ENCODE measurements around the gene STIM2.
A peak's percentile ranks its signal among the peaks of the same experiment; 100 is the strongest.
"Not testable (repeated sequence)": the region's sequence is repeated elsewhere in the genome, so short reads cannot be mapped to it uniquely, and the experiment has no call there.

STIM2 gene

DNA sequence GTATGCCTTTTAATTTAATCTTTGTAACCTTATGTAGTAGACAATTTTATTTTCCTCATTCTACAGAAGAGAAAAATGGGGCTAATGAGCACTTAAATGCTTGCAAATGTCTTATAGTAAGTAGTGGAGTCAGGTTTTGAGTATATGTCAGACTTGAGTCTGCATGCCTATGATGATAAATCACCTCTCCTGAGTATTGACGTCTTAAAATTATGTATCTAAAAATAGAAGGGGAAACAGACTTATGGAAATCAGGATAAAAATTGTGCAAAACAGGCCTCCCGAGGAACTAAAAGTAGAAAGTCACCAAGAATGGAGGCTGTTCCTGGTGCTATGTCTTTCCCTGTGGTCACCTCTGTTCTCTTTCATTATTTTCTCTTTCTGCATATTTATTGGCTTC is 92.7 kb downstream of the STIM2 start:
- no peak for DNase-seq (ENCODE audit: low read depth, low spot score)

DNA sequence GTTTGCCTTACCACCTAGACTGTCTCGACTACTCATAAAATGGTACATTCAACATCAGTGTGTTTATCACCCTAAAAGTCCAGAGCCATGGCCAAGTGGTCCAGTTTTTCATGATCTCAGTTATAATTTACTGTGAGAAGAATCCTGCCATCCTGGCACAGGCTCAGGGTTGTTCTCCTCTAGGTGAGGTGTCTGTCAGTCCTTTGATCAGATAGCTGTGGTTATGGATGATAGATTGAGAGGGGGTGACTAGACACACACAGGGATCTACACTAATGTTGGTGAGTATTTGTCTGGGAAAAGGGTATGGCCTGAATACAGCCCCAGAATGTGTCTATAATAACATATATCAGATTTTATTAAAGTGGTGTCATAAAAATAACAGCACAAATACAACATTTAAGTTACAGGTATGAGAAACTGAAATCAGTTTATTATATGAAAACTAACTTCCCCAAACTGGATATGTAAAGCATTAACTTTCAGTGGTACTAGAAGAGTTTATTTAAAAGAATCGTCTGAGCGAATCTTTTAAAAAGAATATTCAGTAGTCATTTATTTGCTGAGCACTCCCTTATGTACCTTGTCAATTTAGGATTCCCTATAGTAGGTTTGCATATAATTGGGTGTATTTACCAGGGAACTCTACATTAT is 93.3 kb downstream of the STIM2 start:
- DNase-seq (ENCODE audit: low read depth, low spot score), result no peak

GRCh38 chr4:26955241-26955640 is 94.6 kb downstream of the STIM2 start:
- DNase-seq (ENCODE audit: low read depth, low spot score), result no peak

GRCh38 chr4:26958925-26959653 is 98.4 kb downstream of the STIM2 start:
- DNase-seq (ENCODE audit: low read depth, low spot score), result peak; percentile 5

- no peak for DNase-seq (ENCODE audit: low read depth, low spot score)
Observed at GRCh38 chr4:26959654-26960047, 99.0 kb downstream of the STIM2 start.

GRCh38 chr4:26962720-26963119 is 102.1 kb downstream of the STIM2 start:
- no peak for DNase-seq (ENCODE audit: low read depth, low spot score)

DNA sequence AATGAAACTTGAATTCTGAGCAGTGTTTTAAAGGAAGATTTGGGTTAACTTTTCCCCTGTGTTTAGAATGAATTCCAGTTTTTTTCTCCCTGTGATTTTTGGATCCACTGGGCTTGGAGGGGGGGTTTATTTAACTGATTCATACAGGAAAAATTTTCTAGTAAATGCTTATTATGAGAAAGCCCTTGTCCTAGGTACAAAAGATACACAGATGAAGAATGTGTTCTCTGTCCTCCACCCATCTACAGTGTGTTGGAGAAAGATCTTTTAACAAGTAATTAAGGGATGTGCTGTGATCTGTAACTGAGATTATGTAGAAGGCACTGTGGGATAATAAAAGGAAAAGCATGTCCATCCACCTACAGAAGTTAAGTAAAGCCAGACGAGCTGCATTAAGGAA is 103.9 kb downstream of the STIM2 start:
- no peak for DNase-seq (ENCODE audit: low read depth, low spot score)

- DNase-seq (ENCODE audit: low read depth, low spot score), result no peak
Observed at GRCh38 chr4:26964994-26965393, 104.4 kb downstream of the STIM2 start.

DNA sequence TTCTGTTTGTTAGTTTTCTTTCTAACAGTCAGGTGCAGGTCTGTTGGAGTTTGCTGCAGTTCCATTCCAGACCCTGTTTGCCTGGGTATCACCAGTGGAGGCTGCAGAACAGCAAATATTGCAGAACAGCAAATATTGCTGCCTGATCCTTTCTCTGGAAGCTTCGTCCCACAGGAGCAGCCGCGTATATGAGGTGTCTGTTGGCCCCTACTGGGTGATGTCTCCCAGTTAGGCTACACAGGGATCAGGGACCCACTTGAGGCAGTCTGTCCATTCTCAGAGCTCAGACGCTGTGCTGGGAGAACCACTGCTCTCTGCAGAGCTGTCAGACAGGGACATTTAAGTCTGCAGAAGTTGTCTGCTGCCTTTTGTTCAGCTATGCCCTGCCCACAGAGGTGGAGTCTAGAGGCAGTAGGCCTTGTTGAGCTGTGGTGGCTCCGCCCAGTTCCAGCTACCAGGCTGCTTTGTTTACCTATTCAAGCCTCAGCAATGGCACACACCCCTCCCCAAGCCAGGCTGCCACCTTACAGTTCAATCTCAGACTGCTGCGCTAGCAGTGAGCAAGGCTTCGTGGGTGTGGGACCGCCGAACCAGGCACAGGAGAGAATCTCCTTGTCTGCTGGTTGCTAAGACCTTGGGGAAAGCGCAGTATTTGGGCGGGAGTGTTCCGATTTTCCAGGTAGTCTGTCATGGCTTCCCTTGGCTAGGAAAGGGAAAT is 115.0 kb downstream of the STIM2 start:
- DNase-seq (ENCODE audit: low read depth, low spot score), result not testable (repeated sequence)

DNA sequence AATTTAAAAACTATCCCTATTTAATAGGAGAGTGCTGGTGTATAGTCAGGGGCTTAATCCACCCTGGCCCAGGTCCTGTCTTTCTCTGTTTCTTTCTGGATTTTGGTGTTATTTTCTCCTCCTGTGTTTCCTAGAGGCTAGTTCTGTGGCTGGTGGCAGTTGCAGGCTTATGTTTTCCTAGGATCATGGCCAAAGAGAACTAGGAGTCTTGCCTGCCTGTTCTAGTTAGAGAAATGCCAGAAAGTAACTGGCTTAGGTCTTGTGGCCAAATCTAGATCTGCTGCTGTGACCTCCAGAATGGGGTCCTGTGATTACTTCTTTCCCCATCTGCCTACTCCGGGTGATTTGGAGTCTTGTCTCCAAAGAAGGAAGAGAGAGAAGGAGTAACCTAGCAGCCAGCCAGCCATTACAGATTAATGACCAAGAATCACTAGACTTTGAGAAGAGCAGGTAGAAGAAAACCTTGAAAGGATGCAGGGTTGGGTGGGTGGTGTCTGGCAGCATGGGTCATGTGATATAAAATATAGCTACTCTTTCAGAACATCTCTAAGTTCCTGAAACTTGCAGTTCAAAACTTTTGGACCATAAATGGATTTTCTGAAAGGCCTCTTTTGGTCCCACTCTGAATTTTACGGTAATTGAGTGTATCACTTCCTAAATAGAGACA is 117.9 kb downstream of the STIM2 start:
- DNase-seq (ENCODE audit: low read depth, low spot score), result no peak

DNA sequence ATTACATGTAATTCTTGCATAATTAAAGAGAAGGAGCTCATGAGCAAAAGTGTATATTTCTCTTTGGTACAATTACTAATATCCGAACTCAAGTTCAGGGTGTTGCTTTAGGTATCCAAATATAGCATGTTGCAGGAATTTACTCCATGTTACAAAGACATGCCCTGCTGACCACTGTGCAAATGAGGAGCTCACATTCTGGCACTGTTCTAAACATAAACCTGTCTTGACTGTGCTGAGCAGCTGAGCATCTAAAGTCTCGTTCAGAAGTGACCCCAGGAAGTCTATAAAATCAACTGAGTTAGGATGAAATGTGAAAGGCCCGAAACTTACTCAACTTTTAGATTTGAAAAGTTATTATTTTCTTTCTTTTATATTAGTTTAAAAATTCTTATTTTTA is 124.3 kb downstream of the STIM2 start:
- DNase-seq (ENCODE audit: low read depth, low spot score), result no peak

- DNase-seq (ENCODE audit: low read depth, low spot score), result no peak
Observed at GRCh38 chr4:26985873-26986272, 125.2 kb downstream of the STIM2 start.

GRCh38 chr4:26987191-26987590 is 126.5 kb downstream of the STIM2 start:
- no peak for DNase-seq (ENCODE audit: low read depth, low spot score)

DNA sequence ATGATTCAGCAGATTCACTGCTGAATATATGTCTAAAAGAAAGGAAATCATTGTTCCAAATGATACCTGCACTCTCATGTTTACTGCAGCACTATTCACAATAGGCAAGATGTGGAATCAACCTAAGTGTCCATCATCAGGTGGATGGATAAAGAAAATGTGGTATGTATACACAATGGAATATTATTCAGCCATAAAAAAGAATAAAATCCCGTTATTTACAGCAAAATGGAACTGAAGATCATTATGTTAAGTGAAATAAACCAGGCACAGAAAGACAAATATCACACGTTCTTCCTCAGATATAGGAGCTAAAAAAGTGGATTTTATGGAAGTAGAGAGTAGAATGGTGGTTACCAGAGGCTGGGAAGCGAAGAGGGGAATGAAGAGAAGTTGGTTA is 130.4 kb downstream of the STIM2 start:
- DNase-seq (ENCODE audit: low read depth, low spot score), result no peak

GRCh38 chr4:26992657-26993361 is 132.2 kb downstream of the STIM2 start:
- no peak for DNase-seq (ENCODE audit: low read depth, low spot score)

DNA sequence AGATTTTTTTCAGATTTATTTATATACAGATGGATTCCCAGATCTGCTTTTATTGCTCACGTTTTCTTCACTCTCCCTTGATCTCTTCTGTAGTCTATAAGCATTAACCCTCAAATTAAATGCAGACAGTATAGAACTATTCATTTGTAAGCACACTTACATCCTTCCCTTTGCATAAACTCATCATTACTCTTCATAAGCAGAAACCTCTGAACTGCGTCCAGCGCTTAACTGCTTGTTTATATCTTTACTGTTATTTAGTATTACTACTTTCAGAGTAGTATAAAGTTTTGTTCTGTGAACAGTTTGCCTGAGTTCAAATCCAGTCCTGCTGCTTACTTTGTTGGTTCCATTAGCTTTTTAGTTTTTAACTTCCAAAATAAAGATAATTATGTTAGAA is 132.9 kb downstream of the STIM2 start:
- DNase-seq (ENCODE audit: low read depth, low spot score), result no peak

GRCh38 chr4:26993967-26994366 is 133.3 kb downstream of the STIM2 start:
- DNase-seq (ENCODE audit: low read depth, low spot score), result no peak

GRCh38 chr4:26995316-26995715 is 134.7 kb downstream of the STIM2 start:
- DNase-seq (ENCODE audit: low read depth, low spot score), result no peak

GRCh38 chr4:26996745-26997144 is 136.1 kb downstream of the STIM2 start:
- no peak for DNase-seq (ENCODE audit: low read depth, low spot score)

DNA sequence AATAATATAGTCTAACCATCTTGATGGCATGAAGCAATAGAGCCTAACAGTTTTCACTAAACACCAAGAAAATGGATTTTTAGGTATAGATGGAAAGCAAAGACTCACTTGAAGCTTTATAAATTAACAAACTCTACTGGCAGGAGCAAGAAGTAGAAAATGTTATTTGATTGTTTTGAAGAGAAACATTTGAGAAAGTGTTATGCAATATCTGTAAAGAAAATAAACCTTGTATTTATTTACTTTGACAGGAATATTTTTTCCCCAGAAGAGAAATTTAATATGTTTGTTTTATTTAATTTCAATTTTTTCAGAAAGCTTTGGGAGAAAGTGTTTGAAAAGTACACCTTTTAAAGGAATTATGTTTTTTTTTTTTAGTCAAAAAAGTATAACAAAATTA is 139.0 kb downstream of the STIM2 start:
- no peak for DNase-seq (ENCODE audit: low read depth, low spot score)

- DNase-seq (ENCODE audit: low read depth, low spot score), result no peak
Observed at GRCh38 chr4:27000122-27000521, 139.5 kb downstream of the STIM2 start.

GRCh38 chr4:27000820-27001219 is 140.2 kb downstream of the STIM2 start:
- no peak for DNase-seq (ENCODE audit: low read depth, low spot score)

Data from iPS DF 19.7 (cell line).